Fibroblast of villous mesenchyme (primary cell): Measurements from ENCODE around the gene PTH2R. TPM values are rescaled to one million over a fixed set of nuclear protein-coding genes. Genes with fewer than 3 reads are reported as not detected.
"Not testable (repeated sequence)": the region's sequence is repeated elsewhere in the genome, so short reads cannot be mapped to it uniquely, and the experiment has no call there.

Source experiments
- DNase-seq: peaks from one replicate; pipeline ENCODE4 v3.0.0-alpha.2; 2010; ENCODE audit warnings: low read depth
- H3K4me3 ChIP-seq: 2 replicates; pipeline ENCODE4 v1.5.1; 2011; ENCODE audit warnings: low read depth, mild to moderate bottlenecking, low read length
- CTCF ChIP-seq: IDR thresholded peaks from 2 replicates; pipeline ENCODE4 v1.5.1; 2012; ENCODE audit warnings: low read depth, mild to moderate bottlenecking, low read length; ENCODE audit not compliant: insufficient read depth
- total RNA-seq: library from RNA; depleted of rRNA; stranded (reverse); fragments of >200 nt; gene quantifications from 2 replicates; pipeline ENCODE4 v1.2.3, GENCODE V29; 2012

The PTH2R gene
- total RNA-seq, 1 donor, result 0.43 TPM

GRCh38 chr2:208392300-208392699, 14.3 kb upstream of the PTH2R start:
- TF ChIP-seq CTCF, result peak; percentile 19
- no peak overlapping the region for H3K4me3 ChIP-seq
- DNase-seq, result no peak

- not testable (repeated sequence) for DNase-seq, H3K4me3 ChIP-seq
These were observed 9.8 kb upstream of the PTH2R start for GRCh38 chr2:208396796-208397195.

- no peak for DNase-seq
- TF ChIP-seq CTCF, result no peak
- no peak overlapping the region for H3K4me3 ChIP-seq
These were observed 7.4 kb upstream of the PTH2R start for GRCh38 chr2:208399201-208399600.

GRCh38 chr2:208407667-208408066, 1.1 kb downstream of the PTH2R start:
- H3K4me3 ChIP-seq, result no peak overlapping the region
- peak; percentile 21 for TF ChIP-seq CTCF
- DNase-seq, result peak; percentile 11

GRCh38 chr2:208413931-208414330, 7.3 kb downstream of the PTH2R start:
- no peak for TF ChIP-seq CTCF
- no peak for DNase-seq
- no peak overlapping the region for H3K4me3 ChIP-seq

GRCh38 chr2:208415255-208415654, 8.7 kb downstream of the PTH2R start:
- no peak for TF ChIP-seq CTCF
- no peak overlapping the region for H3K4me3 ChIP-seq
- no peak for DNase-seq

- H3K4me3 ChIP-seq, result no peak overlapping the region
- no peak for DNase-seq
- no peak for TF ChIP-seq CTCF
These were observed 9.3 kb downstream of the PTH2R start for GRCh38 chr2:208415897-208416296.
